ENCODE data around the gene MYEOV. TPM values are rescaled to one million over a fixed set of nuclear protein-coding genes. Genes with fewer than 3 reads are reported as not detected.

Gene MYEOV
- total and polyA plus RNA-seq, 9 of the 15 experiments (the other 6 are each of a cell fraction or from before 2014, with no cell fraction given) = 10.2 to 133 (median 32.2) TPM

DNA sequence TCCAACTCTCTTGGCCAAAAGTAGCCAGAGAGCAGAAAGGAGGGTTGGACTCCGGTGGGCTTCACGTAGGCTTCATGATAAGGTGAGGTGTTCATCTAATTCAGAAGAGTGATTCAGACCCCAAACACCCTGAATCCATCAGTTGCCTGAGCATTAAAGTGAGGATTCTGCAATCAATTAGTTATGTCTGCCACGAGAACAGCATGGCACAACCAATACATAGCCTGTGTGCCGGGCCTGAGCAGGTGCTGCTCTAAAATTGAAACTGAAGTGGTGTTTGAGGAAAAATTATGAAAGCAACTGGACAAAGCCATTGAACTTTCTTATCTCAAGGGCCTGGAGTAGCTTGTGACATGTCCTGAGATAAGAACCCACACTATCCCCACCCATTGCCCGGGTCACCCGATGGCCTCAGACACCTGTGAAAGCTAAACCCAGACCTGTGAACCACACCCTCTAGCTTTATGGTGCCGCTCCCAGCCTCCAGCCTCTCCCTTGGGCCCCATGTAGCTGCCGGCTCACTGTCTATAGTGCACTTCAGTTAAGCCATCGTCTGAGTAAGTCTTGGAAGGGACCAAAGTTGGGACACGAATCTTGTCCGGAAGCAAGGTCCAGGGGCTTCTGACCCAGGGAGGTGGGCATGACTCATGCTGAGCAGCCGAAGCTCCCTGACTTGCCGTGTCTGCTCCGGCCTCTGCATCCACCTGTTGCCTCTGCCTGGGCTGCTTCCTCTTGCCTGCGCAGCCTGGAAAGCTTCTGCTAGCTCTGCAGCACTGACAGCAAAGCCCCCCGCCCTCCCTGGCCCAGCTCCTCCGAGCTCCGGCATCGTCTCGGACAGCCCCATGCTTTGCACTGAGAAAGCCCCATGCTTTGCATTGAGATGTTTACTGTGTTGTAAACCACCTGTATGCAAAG lies 5.7 kb upstream of the MYEOV start:
- POLR2A ChIA-PET = interaction anchor here (0.9 kb wide), 1 partner anchor 156 kb away, joined by 3 read pairs; no protein-coding TSS in a partner anchor
- DNase-seq (ENCODE audit: extremely low read depth in 1 of 4, low spot score in 3 of 4) (peak; percentile 44 to 66 (median 52)), ATAC-seq (peak; percentile 42), FAIRE-seq (peak; percentile 80)
- WGBS (ENCODE audit: insufficient coverage, low coverage, missing lambda C conversion rate) = 3% methylated on average over 20 of the region's 20 CpGs
- no peaks in the 10 kb centered on the region for H3K79me2 ChIP-seq (ENCODE audit: control insufficient read depth, insufficient read depth, low read length)
- H3K4me3 ChIP-seq = no peak overlapping the region
- CTCF ChIA-PET (ENCODE audit: low intra/inter-chr PET ratio) = interaction anchor here (0.6 kb wide), 1 partner anchor 89 kb away, joined by 4 read pairs; no protein-coding TSS in a partner anchor
- H3K9me3 ChIP-seq (replicated peaks; ENCODE audit: control insufficient read depth, insufficient read depth, low read depth, low read length) = no peaks in the 10 kb centered on the region; the same call in 1 of the 2 replicates
- intact Hi-C loops (cut with micrococcal nuclease) = no loop called here
- H3K4me2 ChIP-seq (ENCODE audit: insufficient read depth, low read length) = peak overlapping the region; percentile 48; the same call in 1 of the 2 replicates
- no peak overlapping the region for H3K9ac ChIP-seq (ENCODE audit: insufficient read depth in 1 of 2, low read depth in 2 of 2, low read length in 2 of 2)
- no peaks in the 10 kb centered on the region for H3K9me1 ChIP-seq (ENCODE audit: control insufficient read depth, insufficient read depth, low read length)
- BruUV-seq (replicated peaks) = no TSS peak
- in situ Hi-C loops (cut with MboI) = no loop called here
- peaks cover 3 to 44% of the 10 kb centered on the region in 2 experiments; a peak in 3 of 5 replicates for H3K27me3 ChIP-seq (ENCODE audit: control insufficient read depth in 2 of 2, insufficient read depth in 2 of 2, low read length in 2 of 2)
- H3K4me1 ChIP-seq (replicated peaks in 1 of 2; ENCODE audit: control insufficient read depth in 2 of 2, insufficient read depth in 2 of 2, low read length in 2 of 2) = peaks cover 14 to 20% of the 10 kb centered on the region in 2 experiments; a peak in 4 of 5 replicates
- H2AFZ ChIP-seq (ENCODE audit: low read depth, low read length) = no peak overlapping the region
- H3K36me3 ChIP-seq (ENCODE audit: control insufficient read depth, insufficient read depth, low read length) = no peaks in the 10 kb centered on the region
- H4K20me1 ChIP-seq (replicated peaks; ENCODE audit: control insufficient read depth, insufficient read depth, low read length) = peaks cover 3% of the 10 kb centered on the region
- no peak overlapping the region for H3K27ac ChIP-seq (ENCODE audit: extremely low read depth, low read depth, low read length)
- TF ChIP-seq, protein P1, sequence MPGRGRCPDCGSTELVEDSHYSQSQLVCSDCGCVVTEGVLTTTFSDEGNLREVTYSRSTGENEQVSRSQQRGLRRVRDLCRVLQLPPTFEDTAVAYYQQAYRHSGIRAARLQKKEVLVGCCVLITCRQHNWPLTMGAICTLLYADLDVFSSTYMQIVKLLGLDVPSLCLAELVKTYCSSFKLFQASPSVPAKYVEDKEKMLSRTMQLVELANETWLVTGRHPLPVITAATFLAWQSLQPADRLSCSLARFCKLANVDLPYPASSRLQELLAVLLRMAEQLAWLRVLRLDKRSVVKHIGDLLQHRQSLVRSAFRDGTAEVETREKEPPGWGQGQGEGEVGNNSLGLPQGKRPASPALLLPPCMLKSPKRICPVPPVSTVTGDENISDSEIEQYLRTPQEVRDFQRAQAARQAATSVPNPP (IDR thresholded peaks at IDR 0.05; ENCODE audit: borderline replicate concordance, insufficient read depth, insufficient read length) = no peak
- TF ChIP-seq ZNF707 (CRISPR knock-in tag; conservative IDR thresholded peaks at IDR 0.05) (no peak), ZNF134 (CRISPR knock-in tag; conservative IDR thresholded peaks at IDR 0.05) (peak; percentile 88), ZBTB17 (CRISPR knock-in tag; IDR thresholded peaks at IDR 0.05) (peak; percentile 98), GTF2F1 (IDR thresholded peaks at IDR 0.05; ENCODE audit: low read depth, low read length) (no peak), NR2C1 (IDR thresholded peaks at IDR 0.05) (no peak), NR2C1 (tag; IDR thresholded peaks at IDR 0.05) (0 out of 2 replicates have a peak, but pooled peaks have one; percentile 16), BCL6 (CRISPR knock-in tag; IDR thresholded peaks at IDR 0.05) (no peak), PTBP1 (IDR thresholded peaks at IDR 0.05; ENCODE audit: low read depth, low read length) (no peak), ARID1B (IDR thresholded peaks at IDR 0.05) (peak; percentile 40), SRSF1 (IDR thresholded peaks at IDR 0.05; ENCODE audit: low read depth, low read length) (no peak), CCNT2 (IDR thresholded peaks at IDR 0.05; ENCODE audit: borderline replicate concordance, extremely low read depth, insufficient read length, low read depth, low read length) (no peak), TBL1XR1 (IDR thresholded peaks at IDR 0.05; ENCODE audit: low read length in 2 of 2) (peak in 1 of 2 experiments; percentile 42; a peak in 1 of 4 replicates), ESRRB (CRISPR knock-in tag; IDR thresholded peaks at IDR 0.05; ENCODE audit: borderline replicate concordance) (no peak), ZNF444 (CRISPR knock-in tag; IDR thresholded peaks at IDR 0.05) (no peak), ZNF23 (CRISPR knock-in tag; IDR thresholded peaks at IDR 0.05) (peak; percentile 94), CEBPG (CRISPR knock-in tag; IDR thresholded peaks at IDR 0.05) (no peak), CEBPG (tag; conservative IDR thresholded peaks at IDR 0.05 in 1 of 2, IDR thresholded peaks at IDR 0.05 in 1 of 2) (no peak), RBM34 (IDR thresholded peaks at IDR 0.05; ENCODE audit: borderline replicate concordance, insufficient read depth, low read length) (no peak)
- TF ChIP-seq, protein P2, sequence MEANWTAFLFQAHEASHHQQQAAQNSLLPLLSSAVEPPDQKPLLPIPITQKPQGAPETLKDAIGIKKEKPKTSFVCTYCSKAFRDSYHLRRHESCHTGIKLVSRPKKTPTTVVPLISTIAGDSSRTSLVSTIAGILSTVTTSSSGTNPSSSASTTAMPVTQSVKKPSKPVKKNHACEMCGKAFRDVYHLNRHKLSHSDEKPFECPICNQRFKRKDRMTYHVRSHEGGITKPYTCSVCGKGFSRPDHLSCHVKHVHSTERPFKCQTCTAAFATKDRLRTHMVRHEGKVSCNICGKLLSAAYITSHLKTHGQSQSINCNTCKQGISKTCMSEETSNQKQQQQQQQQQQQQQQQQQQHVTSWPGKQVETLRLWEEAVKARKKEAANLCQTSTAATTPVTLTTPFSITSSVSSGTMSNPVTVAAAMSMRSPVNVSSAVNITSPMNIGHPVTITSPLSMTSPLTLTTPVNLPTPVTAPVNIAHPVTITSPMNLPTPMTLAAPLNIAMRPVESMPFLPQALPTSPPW (CRISPR knock-in tag; IDR thresholded peaks at IDR 0.05) = peak; percentile 22; the same call in 1 of the 2 replicates

Measured in K562 (cell line).